ENCODE data around the gene IQCF6. TPM values are rescaled to one million over a fixed set of nuclear protein-coding genes. Genes with fewer than 3 reads are reported as not detected.

The IQCF6 gene
- polyA plus RNA-seq, 1 donor from 2014 or later, result not detected

DNA sequence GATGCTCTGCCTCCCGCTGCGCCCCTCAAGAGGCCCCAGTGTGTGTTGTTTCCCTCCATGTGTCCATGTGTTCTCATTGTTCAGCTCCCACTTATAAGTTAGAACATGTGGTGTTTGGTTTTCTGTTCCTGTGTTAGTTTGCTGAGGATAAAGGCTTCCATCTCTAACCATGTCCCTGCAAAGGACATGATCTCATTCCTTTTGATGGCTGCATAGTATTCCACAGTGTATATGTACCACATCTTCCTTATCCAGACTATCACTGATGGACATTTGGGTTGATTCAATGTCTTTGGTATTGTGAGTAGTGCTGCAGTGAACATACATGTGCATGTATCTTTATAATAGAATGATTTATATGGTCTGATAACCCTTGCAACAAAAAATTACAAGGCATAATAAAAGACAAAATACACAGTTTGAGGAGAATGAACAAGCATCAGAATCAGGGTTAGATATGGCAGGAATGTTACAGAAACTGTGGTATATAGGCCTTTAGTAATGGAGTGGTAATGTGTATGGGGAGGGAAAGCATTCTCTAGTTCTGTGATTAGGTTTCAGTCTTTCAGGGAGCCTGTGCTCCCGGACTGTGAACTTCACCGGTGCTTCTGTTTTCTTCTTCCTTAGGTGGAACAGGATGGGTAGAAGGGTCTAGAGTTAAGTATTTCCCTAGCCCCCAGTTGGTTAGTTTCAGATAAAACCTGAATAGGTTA, 45.0 kb downstream of the IQCF6 start:
- Histone ChIP-seq H3K9me3 (ENCODE audit: low read length) (no peaks in the 10 kb centered on the region), H4K20me1 (ENCODE audit: insufficient read depth) (no peaks in the 10 kb centered on the region), H2AFZ (ENCODE audit: low read depth, low read length) (no peak overlapping the region), H3K4me2 (ENCODE audit: low read length) (no peak overlapping the region), H3F3A (ENCODE audit: insufficient read depth, low read length, poor library complexity, severe bottlenecking) (no peaks in the 10 kb centered on the region), H3K79me2 (replicated peaks; ENCODE audit: insufficient read depth, low read length) (no peaks in the 10 kb centered on the region), H3K9ac (ENCODE audit: low read length) (no peak overlapping the region), H3K27me3 (ENCODE audit: insufficient read depth, low read depth, low read length) (no peaks in the 10 kb centered on the region), H3K4me3 (ENCODE audit: low read length) (no peak overlapping the region), H3K27ac (ENCODE audit: low read length) (no peak overlapping the region), H3K9me2 (ENCODE audit: insufficient read depth, low read length) (no peaks in the 10 kb centered on the region), H3K36me3 (ENCODE audit: insufficient read depth, low read length) (no peaks in the 10 kb centered on the region)
- no peak for TF ChIP-seq POLR2AphosphoS5 (IDR thresholded peaks at IDR 0.05)
- TF ChIP-seq RAD21 (conservative IDR thresholded peaks at IDR 0.05), result no peak
- no peak for TF ChIP-seq MXI1 (conservative IDR thresholded peaks at IDR 0.05; ENCODE audit: poor library complexity, severe bottlenecking)
- TF ChIP-seq, protein P1, sequence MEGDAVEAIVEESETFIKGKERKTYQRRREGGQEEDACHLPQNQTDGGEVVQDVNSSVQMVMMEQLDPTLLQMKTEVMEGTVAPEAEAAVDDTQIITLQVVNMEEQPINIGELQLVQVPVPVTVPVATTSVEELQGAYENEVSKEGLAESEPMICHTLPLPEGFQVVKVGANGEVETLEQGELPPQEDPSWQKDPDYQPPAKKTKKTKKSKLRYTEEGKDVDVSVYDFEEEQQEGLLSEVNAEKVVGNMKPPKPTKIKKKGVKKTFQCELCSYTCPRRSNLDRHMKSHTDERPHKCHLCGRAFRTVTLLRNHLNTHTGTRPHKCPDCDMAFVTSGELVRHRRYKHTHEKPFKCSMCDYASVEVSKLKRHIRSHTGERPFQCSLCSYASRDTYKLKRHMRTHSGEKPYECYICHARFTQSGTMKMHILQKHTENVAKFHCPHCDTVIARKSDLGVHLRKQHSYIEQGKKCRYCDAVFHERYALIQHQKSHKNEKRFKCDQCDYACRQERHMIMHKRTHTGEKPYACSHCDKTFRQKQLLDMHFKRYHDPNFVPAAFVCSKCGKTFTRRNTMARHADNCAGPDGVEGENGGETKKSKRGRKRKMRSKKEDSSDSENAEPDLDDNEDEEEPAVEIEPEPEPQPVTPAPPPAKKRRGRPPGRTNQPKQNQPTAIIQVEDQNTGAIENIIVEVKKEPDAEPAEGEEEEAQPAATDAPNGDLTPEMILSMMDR (IDR thresholded peaks at IDR 0.05; ENCODE audit: poor library complexity, severe bottlenecking), result no peak
- TF ChIP-seq TAF1 (IDR thresholded peaks at IDR 0.05; ENCODE audit: low read depth), result no peak
- no peak for TF ChIP-seq EP300 (conservative IDR thresholded peaks at IDR 0.05; ENCODE audit: poor library complexity, severe bottlenecking)
- no peak for TF ChIP-seq EZH2 (IDR thresholded peaks at IDR 0.05; ENCODE audit: borderline replicate concordance, insufficient read depth, low read length, poor library complexity, severe bottlenecking)
- TF ChIP-seq, protein P2, sequence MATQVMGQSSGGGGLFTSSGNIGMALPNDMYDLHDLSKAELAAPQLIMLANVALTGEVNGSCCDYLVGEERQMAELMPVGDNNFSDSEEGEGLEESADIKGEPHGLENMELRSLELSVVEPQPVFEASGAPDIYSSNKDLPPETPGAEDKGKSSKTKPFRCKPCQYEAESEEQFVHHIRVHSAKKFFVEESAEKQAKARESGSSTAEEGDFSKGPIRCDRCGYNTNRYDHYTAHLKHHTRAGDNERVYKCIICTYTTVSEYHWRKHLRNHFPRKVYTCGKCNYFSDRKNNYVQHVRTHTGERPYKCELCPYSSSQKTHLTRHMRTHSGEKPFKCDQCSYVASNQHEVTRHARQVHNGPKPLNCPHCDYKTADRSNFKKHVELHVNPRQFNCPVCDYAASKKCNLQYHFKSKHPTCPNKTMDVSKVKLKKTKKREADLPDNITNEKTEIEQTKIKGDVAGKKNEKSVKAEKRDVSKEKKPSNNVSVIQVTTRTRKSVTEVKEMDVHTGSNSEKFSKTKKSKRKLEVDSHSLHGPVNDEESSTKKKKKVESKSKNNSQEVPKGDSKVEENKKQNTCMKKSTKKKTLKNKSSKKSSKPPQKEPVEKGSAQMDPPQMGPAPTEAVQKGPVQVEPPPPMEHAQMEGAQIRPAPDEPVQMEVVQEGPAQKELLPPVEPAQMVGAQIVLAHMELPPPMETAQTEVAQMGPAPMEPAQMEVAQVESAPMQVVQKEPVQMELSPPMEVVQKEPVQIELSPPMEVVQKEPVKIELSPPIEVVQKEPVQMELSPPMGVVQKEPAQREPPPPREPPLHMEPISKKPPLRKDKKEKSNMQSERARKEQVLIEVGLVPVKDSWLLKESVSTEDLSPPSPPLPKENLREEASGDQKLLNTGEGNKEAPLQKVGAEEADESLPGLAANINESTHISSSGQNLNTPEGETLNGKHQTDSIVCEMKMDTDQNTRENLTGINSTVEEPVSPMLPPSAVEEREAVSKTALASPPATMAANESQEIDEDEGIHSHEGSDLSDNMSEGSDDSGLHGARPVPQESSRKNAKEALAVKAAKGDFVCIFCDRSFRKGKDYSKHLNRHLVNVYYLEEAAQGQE (IDR thresholded peaks at IDR 0.05; ENCODE audit: borderline replicate concordance), result no peak
- no peak for TF ChIP-seq SMC3 (conservative IDR thresholded peaks at IDR 0.05; ENCODE audit: poor library complexity)

DNA sequence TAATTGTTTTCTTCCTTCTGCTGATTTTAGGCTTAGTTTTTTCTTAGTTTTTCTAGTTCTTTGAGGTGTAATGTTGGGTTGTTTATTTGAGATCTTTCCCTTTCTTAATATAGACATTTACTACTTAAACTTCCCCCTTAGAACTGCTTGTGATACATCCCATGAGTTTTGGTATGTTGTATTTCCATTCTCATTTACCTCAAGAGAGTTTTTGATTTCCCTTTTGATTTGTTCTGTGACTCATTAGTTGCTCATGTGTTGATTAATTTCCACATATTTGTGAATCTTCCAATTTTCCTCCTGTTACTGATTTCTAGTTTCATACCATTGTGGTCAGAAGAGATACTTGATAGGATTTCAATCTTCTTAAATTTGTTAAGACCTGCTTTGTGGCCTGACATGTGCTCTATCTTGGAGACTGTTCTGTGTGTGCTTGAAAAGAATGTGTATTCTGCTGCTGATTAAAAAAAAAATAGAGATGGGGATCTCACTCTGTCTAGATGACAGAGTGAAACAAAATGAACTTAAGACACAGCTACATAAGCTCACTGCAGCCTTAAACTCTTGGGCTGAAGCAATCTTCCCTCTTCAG, 49.9 kb downstream of the IQCF6 start:
- TF ChIP-seq, protein P1 (IDR thresholded peaks at IDR 0.05; ENCODE audit: poor library complexity, severe bottlenecking), result no peak
- TF ChIP-seq TAF1 (IDR thresholded peaks at IDR 0.05; ENCODE audit: low read depth) (no peak), MXI1 (conservative IDR thresholded peaks at IDR 0.05; ENCODE audit: poor library complexity, severe bottlenecking) (no peak), EZH2 (IDR thresholded peaks at IDR 0.05; ENCODE audit: borderline replicate concordance, insufficient read depth, low read length, poor library complexity, severe bottlenecking) (no peak), EP300 (conservative IDR thresholded peaks at IDR 0.05; ENCODE audit: poor library complexity, severe bottlenecking) (no peak), SMC3 (conservative IDR thresholded peaks at IDR 0.05; ENCODE audit: poor library complexity) (no peak), RAD21 (conservative IDR thresholded peaks at IDR 0.05) (no peak), POLR2AphosphoS5 (IDR thresholded peaks at IDR 0.05) (no peak)
- TF ChIP-seq, protein P2 (IDR thresholded peaks at IDR 0.05; ENCODE audit: borderline replicate concordance), result no peak
- H3F3A ChIP-seq (ENCODE audit: insufficient read depth, low read length, poor library complexity, severe bottlenecking), result no peaks in the 10 kb centered on the region

More for the DNA sequence above, 49.9 kb downstream of the IQCF6 start:
- Histone ChIP-seq H4K20me1 (ENCODE audit: insufficient read depth) (no peaks in the 10 kb centered on the region), H3K9me3 (ENCODE audit: low read length) (no peaks in the 10 kb centered on the region), H3K4me3 (ENCODE audit: low read length) (no peak overlapping the region), H3K27me3 (ENCODE audit: insufficient read depth, low read depth, low read length) (no peaks in the 10 kb centered on the region), H3K9ac (ENCODE audit: low read length) (no peak overlapping the region), H3K27ac (ENCODE audit: low read length) (no peak overlapping the region), H3K36me3 (ENCODE audit: insufficient read depth, low read length) (no peaks in the 10 kb centered on the region), H2AFZ (ENCODE audit: low read depth, low read length) (no peak overlapping the region), H3K4me2 (ENCODE audit: low read length) (no peak overlapping the region), H3K9me2 (ENCODE audit: insufficient read depth, low read length) (no peaks in the 10 kb centered on the region), H3K79me2 (replicated peaks; ENCODE audit: insufficient read depth, low read length) (no peaks in the 10 kb centered on the region)
